ENCODE measurements around the gene SLCO2B1. TPM values are rescaled to one million over a fixed set of nuclear protein-coding genes. Genes with fewer than 3 reads are reported as not detected.

The SLCO2B1 gene
- total RNA-seq, 1 donor from 2014 or later: 9.4 TPM

DNA sequence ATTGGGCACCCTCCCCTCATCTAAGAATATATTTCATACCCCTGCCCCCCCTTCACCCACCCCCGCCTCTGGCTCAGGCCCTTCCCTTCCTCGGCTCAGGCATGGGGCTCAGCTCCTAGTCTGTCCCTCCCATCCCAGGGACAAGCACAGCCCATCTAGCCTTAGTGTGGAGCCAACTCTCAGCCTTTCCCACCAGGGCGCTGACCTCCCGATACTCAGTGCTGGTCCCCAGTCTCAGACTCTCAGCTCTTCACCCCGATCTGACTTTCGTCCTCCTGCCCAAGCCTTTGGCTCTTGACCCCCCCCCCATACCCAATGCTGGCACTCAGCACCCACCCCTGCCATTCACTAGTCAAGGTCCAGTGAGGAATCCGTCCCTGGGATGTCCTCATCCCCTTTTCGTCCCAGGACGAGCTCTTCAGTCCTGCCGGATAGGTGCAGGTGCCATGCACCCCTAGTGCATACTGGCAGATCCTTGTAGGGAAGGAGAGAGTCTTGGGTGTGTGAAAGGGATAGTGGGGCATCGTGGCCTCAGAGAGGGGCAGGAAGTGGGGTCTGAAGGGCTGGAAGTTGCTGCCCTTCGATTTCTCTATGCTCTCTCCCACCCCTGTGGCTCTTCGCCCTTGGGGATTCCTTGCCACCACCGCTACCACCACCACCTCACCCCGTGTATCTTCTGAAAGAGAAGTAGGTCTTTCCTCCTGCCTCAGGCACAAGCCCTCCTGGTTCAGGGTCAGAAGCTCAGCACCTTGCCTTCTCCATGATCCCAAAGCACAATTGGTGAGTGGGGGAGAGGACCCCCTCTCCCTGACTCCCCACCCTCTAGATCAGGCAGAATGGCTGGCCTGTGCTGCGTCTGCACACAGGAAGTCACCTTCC, 92.1 kb downstream of the SLCO2B1 start:
- Histone ChIP-seq H3K4me3 (ENCODE audit: low read length in 3 of 3) (no peak overlapping the region), H3K9me3 (ENCODE audit: control insufficient read depth in 3 of 3, low read length in 3 of 3) (no peaks in the 10 kb centered on the region), H3K36me3 (ENCODE audit: control insufficient read depth in 3 of 3, insufficient read depth in 3 of 3, low read length in 3 of 3) (no peaks in the 10 kb centered on the region), H3K27ac (ENCODE audit: low read depth, low read length) (no peak overlapping the region), H3K9ac (ENCODE audit: low read depth in 1 of 3, low read length in 3 of 3) (no peak overlapping the region), H3K27me3 (ENCODE audit: control insufficient read depth in 3 of 3, insufficient read depth in 3 of 3, low read length in 3 of 3) (peaks cover 28 to 52% (median 31%) of the 10 kb centered on the region in 3 donors), H3K4me1 (ENCODE audit: control insufficient read depth in 3 of 3, insufficient read depth in 3 of 3, low read length in 3 of 3) (peaks cover 2 to 7% (median 4%) of the 10 kb centered on the region in 3 donors)

DNA sequence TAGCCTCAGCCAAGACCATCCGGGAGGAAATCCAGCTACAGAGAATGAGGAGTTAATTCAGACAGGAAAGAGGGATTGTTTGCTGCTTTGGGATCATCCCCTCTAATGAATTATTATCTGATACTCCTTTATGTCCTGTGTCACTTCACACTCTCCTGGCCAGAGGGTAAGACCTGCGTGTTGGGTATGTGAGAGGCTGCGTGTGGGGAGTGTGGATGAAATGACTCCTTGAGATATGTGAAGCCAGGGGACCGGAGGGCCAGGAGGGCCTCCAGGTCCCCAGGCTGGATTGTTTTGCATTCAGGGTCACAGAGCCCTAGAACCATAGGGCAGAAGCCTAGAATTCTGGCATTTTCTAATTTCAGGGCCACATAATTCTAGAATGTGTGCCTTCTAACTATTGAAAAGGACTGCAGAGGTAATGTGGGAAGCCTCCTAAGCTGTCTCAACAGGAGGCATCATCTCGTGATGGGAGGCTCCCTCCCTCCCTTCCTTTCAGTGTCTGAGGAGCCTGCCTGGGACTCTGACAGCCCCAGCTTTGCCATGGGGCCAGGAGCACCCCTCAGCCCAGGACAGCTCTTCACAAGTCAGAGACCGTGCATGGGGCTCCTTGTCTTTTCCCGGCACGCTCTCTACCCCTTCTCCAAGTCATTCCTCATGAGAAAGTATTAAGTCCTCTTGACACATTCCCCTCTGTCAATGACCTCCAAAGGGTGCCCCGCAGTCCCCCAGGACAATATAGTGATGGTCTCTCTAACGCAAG, 93.3 kb downstream of the SLCO2B1 start:
- Histone ChIP-seq H3K4me1 (ENCODE audit: control insufficient read depth in 3 of 3, insufficient read depth in 3 of 3, low read length in 3 of 3) (peaks cover 4 to 7% (median 5%) of the 10 kb centered on the region in 3 donors), H3K9me3 (ENCODE audit: control insufficient read depth in 3 of 3, low read length in 3 of 3) (no peaks in the 10 kb centered on the region)

DNA sequence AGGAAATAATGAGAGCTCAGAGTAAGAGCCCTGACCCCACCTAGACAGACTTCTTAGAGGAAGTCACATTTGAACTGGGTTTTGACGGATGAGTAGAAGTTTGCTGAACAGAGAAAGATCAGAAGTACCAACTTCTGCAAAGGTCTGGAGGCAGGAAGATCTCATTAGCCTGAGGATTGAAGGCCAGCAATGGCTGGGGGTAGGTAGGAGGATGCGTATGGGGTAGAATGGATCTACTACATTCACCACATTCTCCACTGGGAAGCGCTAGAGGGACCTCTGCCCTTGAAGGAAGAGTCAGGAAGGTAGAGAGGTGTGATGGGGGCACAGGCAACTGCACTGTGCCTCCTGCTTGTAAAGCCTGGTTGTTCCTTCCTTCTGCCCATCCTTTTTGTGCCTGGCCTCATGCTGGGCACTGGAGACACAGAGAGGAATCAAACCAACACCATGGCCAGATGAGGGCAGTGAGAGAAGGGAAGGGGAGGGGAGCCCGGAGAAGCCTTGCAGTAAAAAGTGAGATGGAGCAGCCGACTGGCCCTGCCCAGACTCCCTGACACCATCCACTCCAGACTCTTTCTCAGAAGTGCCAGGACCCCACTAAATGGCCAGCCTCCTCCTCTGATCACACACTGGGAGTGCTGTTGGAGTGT, 94.6 kb downstream of the SLCO2B1 start:
- Histone ChIP-seq H3K4me1 (ENCODE audit: control insufficient read depth in 3 of 3, insufficient read depth in 3 of 3, low read length in 3 of 3) (peaks cover 4 to 7% (median 5%) of the 10 kb centered on the region in 3 donors), H3K27me3 (ENCODE audit: control insufficient read depth in 3 of 3, insufficient read depth in 3 of 3, low read length in 3 of 3) (peaks cover 16 to 36% (median 25%) of the 10 kb centered on the region in 3 donors), H3K36me3 (ENCODE audit: control insufficient read depth in 3 of 3, insufficient read depth in 3 of 3, low read length in 3 of 3) (no peaks in the 10 kb centered on the region), H3K9ac (ENCODE audit: low read depth in 1 of 3, low read length in 3 of 3) (no peak overlapping the region), H3K27ac (ENCODE audit: low read depth, low read length) (no peak overlapping the region), H3K4me3 (ENCODE audit: low read length in 3 of 3) (no peak overlapping the region), H3K9me3 (ENCODE audit: control insufficient read depth in 3 of 3, low read length in 3 of 3) (no peaks in the 10 kb centered on the region)

More for the DNA sequence above, 93.3 kb downstream of the SLCO2B1 start:
- Histone ChIP-seq H3K9ac (ENCODE audit: low read depth in 1 of 3, low read length in 3 of 3) (no peak overlapping the region), H3K36me3 (ENCODE audit: control insufficient read depth in 3 of 3, insufficient read depth in 3 of 3, low read length in 3 of 3) (no peaks in the 10 kb centered on the region), H3K27me3 (ENCODE audit: control insufficient read depth in 3 of 3, insufficient read depth in 3 of 3, low read length in 3 of 3) (peaks cover 27 to 46% (median 31%) of the 10 kb centered on the region in 3 donors), H3K27ac (ENCODE audit: low read depth, low read length) (no peak overlapping the region), H3K4me3 (ENCODE audit: low read length in 3 of 3) (no peak overlapping the region)

DNA sequence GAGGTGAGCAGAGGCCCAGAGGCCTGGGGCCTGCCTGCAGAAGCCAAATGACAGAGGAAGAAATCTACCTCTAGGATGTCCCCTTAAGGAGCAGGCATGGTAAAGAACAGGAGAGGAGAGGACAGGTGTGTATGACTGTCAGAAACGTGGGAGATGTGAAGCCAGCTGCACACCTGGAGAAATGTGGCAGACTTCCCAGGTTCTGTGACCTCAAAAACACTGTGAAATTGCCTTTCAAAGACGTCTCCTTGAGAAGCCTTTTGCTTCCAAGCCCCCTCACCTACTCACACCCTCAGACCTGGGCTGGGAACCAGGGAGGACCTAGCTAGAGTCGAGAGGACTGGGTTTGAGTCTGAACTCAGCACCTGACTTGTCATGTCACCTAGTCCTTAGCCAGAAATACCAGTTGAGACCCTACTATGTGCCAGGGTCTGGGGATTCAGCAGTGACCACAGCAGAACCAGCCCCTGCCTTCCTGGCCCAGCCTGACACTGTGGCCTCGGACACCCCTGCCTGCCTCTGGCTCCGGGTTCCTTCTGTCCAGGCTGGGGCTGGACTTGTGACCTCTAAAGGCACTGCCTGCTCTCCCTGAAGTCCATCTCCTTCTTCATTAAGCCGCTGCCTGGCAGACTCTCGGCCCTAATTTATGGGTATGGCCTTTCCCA, 95.2 kb downstream of the SLCO2B1 start:
- Histone ChIP-seq H3K9ac (ENCODE audit: low read depth in 1 of 3, low read length in 3 of 3) (peak overlapping the region in 1 of 3 donors; percentile 33), H3K36me3 (ENCODE audit: control insufficient read depth in 3 of 3, insufficient read depth in 3 of 3, low read length in 3 of 3) (no peaks in the 10 kb centered on the region), H3K9me3 (ENCODE audit: control insufficient read depth in 3 of 3, low read length in 3 of 3) (no peaks in the 10 kb centered on the region), H3K27me3 (ENCODE audit: control insufficient read depth in 3 of 3, insufficient read depth in 3 of 3, low read length in 3 of 3) (peaks cover 16 to 32% (median 19%) of the 10 kb centered on the region in 3 donors), H3K4me3 (ENCODE audit: low read length in 3 of 3) (no peak overlapping the region), H3K4me1 (ENCODE audit: control insufficient read depth in 3 of 3, insufficient read depth in 3 of 3, low read length in 3 of 3) (peaks cover 4 to 7% (median 5%) of the 10 kb centered on the region in 3 donors), H3K27ac (ENCODE audit: low read depth, low read length) (no peak overlapping the region)

DNA sequence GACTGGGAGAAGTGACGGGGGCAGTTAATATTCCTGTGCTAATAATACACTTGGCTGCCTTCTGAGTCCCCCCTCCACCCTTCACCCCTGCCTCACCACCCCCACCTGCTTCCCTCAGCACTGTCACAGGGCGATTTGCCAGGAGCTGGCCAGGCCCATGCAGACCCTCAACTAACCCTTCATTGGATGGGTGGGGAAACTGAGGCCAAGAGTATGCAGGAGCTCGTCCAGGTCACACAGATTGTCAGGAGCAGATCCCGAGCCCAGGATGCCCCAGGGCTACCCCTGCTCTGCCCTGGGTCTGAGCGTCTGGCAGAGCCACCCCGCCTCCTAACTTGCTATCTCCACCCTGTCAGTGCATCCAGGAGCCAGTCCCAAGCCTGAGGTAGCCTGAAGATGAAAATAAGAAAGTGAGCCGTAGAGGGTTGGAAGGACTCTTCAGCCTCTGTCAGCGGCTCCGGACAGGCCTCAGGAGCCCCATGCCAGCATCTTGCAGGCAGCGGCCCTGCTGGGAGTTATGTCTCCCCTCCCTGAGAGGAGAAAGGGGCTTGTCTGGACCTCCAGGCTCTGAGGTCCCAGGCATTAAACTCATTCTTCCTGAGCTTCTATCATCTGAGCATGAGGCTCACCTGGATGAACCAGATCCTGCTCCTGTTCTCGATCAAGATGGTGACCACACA, 95.9 kb downstream of the SLCO2B1 start:
- H3K27ac ChIP-seq (ENCODE audit: low read depth, low read length): no peak overlapping the region
- no peaks in the 10 kb centered on the region for H3K9me3 ChIP-seq (ENCODE audit: control insufficient read depth in 3 of 3, low read length in 3 of 3)
- no peak overlapping the region for H3K9ac ChIP-seq (ENCODE audit: low read depth in 1 of 3, low read length in 3 of 3)
- no peaks in the 10 kb centered on the region for H3K36me3 ChIP-seq (ENCODE audit: control insufficient read depth in 3 of 3, insufficient read depth in 3 of 3, low read length in 3 of 3)
- no peak overlapping the region for H3K4me3 ChIP-seq (ENCODE audit: low read length in 3 of 3)
- peaks cover 15 to 28% (median 16%) of the 10 kb centered on the region in 3 donors for H3K27me3 ChIP-seq (ENCODE audit: control insufficient read depth in 3 of 3, insufficient read depth in 3 of 3, low read length in 3 of 3)
- H3K4me1 ChIP-seq (ENCODE audit: control insufficient read depth in 3 of 3, insufficient read depth in 3 of 3, low read length in 3 of 3): peaks cover 4 to 7% (median 5%) of the 10 kb centered on the region in 3 donors

DNA sequence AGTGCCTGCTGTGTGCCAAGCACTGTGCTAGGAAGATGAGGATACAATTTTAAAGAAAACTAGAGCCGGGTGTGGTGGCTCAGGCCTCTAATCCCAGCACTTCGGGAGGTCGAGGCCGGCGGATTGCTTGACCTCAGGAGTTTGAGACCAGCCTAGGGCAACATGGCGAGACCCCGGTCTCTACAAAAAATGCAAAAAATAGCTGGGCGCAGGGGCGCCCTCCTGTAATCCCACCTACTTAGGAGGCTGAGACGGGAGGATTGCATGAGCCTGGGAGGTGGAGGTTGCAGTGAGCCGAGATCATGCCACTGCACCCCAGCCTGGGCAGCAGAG, 98.0 kb downstream of the SLCO2B1 start:
- peaks cover 3 to 7% (median 4%) of the 10 kb centered on the region in 3 donors for H3K4me1 ChIP-seq (ENCODE audit: control insufficient read depth in 3 of 3, insufficient read depth in 3 of 3, low read length in 3 of 3)
- no peak overlapping the region for H3K9ac ChIP-seq (ENCODE audit: low read depth in 1 of 3, low read length in 3 of 3)
- no peak overlapping the region for H3K4me3 ChIP-seq (ENCODE audit: low read length in 3 of 3)
- H3K9me3 ChIP-seq (ENCODE audit: control insufficient read depth in 3 of 3, low read length in 3 of 3): peaks cover 0 to 12% (median 3%) of the 10 kb centered on the region in 3 donors
- peaks cover 0 to 11% (median 4%) of the 10 kb centered on the region in 3 donors for H3K27me3 ChIP-seq (ENCODE audit: control insufficient read depth in 3 of 3, insufficient read depth in 3 of 3, low read length in 3 of 3)
- no peaks in the 10 kb centered on the region for H3K36me3 ChIP-seq (ENCODE audit: control insufficient read depth in 3 of 3, insufficient read depth in 3 of 3, low read length in 3 of 3)
- no peak overlapping the region for H3K27ac ChIP-seq (ENCODE audit: low read depth, low read length)

DNA sequence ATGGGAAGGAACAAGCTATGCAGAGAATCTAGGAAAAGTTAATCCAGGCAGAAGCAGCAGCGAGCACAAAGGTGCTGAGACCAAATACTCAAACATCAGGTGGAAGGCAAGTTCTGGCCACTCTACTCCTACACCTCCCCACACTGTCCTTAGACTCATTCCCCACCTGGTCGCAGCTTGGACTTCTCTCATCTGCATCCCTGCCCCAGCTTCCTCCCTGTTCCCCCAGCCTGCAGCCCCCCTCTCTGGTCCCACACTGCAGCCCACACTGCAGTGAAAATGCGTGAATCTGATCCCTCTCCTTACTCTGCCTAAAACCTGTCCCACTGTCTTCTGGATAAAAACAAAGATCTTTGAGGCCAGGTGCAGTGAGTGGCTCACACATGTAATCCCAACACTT, 98.8 kb downstream of the SLCO2B1 start:
- H3K9ac ChIP-seq (ENCODE audit: low read depth in 1 of 3, low read length in 3 of 3): no peak overlapping the region
- H3K9me3 ChIP-seq (ENCODE audit: control insufficient read depth in 3 of 3, low read length in 3 of 3): peaks cover 0 to 12% (median 3%) of the 10 kb centered on the region in 3 donors
- peaks cover 3 to 7% (median 4%) of the 10 kb centered on the region in 3 donors for H3K4me1 ChIP-seq (ENCODE audit: control insufficient read depth in 3 of 3, insufficient read depth in 3 of 3, low read length in 3 of 3)
- H3K27ac ChIP-seq (ENCODE audit: low read depth, low read length): no peak overlapping the region
- H3K36me3 ChIP-seq (ENCODE audit: control insufficient read depth in 3 of 3, insufficient read depth in 3 of 3, low read length in 3 of 3): no peaks in the 10 kb centered on the region
- peaks cover 0 to 6% (median 4%) of the 10 kb centered on the region in 3 donors for H3K27me3 ChIP-seq (ENCODE audit: control insufficient read depth in 3 of 3, insufficient read depth in 3 of 3, low read length in 3 of 3)
- no peak overlapping the region for H3K4me3 ChIP-seq (ENCODE audit: low read length in 3 of 3)

DNA sequence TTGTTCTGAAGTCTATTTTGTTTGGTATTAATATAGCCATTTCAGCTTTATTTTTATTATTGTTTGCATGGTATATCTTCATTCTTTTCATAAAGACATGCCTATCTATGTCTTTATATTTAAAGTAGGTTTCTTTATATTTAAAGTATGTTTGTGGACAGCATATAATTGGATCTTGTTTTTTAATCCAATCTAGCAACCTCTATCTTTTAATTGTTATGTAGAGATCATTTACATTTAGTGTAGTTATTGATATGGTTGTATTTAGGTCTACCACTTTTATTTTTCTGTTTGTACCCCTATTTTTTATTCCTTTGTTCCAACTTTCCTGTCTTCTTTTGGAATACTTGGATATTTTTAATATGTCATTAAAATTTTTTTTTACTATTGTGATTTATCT, 103.4 kb downstream of the SLCO2B1 start:
- Histone ChIP-seq H3K36me3 (ENCODE audit: control insufficient read depth in 3 of 3, insufficient read depth in 3 of 3, low read length in 3 of 3) (no peaks in the 10 kb centered on the region), H3K27ac (ENCODE audit: low read depth, low read length) (no peak overlapping the region), H3K9ac (ENCODE audit: low read depth in 1 of 3, low read length in 3 of 3) (no peak overlapping the region), H3K27me3 (ENCODE audit: control insufficient read depth in 3 of 3, insufficient read depth in 3 of 3, low read length in 3 of 3) (peaks cover 0 to 4% (median 3%) of the 10 kb centered on the region in 3 donors), H3K9me3 (ENCODE audit: control insufficient read depth in 3 of 3, low read length in 3 of 3) (peaks cover 0 to 12% (median 3%) of the 10 kb centered on the region in 3 donors), H3K4me1 (ENCODE audit: control insufficient read depth in 3 of 3, insufficient read depth in 3 of 3, low read length in 3 of 3) (no peaks in the 10 kb centered on the region), H3K4me3 (ENCODE audit: low read length in 3 of 3) (no peak overlapping the region)
